B cell (primary cell): ENCODE data around the gene SH3YL1.

ENCODE experiments used
- EZH2 ChIP-seq: IDR thresholded peaks from 2 replicates; pipeline ENCODE4 v1.6.1; 2012; ENCODE audit warnings: borderline replicate concordance, low read depth, mild to moderate bottlenecking, moderate library complexity, low read length; ENCODE audit not compliant: insufficient read depth, poor library complexity, severe bottlenecking
- TF ChIP-seq, protein P1 (sequence below): fragments of 200-600 bp; IDR thresholded peaks from one replicate; pipeline ENCODE4 v1.8.0; 2022; ENCODE audit warnings: antibody characterized with exemption, mild to moderate bottlenecking

DNA sequence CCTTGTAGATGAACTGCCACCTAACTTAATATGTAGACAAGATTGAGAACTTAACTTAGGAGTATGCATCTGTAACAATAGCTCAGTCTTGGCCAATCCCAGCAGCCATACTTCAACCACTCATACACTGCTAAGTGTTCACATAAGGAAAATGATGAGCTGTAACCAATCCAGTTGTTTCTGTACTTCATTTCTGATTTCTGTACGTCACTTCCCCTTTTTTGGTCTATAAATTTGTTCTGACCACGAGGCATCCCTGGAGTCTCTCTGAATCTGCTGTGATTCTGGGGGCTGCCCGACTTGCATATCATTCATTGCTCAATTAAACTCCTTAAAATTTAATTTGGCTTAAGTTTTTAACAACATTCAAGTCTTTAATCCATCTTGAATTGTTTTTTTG is 6.4 kb downstream of the SH3YL1 start:
- TF ChIP-seq, protein P1, sequence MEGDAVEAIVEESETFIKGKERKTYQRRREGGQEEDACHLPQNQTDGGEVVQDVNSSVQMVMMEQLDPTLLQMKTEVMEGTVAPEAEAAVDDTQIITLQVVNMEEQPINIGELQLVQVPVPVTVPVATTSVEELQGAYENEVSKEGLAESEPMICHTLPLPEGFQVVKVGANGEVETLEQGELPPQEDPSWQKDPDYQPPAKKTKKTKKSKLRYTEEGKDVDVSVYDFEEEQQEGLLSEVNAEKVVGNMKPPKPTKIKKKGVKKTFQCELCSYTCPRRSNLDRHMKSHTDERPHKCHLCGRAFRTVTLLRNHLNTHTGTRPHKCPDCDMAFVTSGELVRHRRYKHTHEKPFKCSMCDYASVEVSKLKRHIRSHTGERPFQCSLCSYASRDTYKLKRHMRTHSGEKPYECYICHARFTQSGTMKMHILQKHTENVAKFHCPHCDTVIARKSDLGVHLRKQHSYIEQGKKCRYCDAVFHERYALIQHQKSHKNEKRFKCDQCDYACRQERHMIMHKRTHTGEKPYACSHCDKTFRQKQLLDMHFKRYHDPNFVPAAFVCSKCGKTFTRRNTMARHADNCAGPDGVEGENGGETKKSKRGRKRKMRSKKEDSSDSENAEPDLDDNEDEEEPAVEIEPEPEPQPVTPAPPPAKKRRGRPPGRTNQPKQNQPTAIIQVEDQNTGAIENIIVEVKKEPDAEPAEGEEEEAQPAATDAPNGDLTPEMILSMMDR, result no peak
- TF ChIP-seq EZH2, result no peak
